Right lobe of liver (tissue), 4 donors: ENCODE data around the gene LRCH3.

Experiments used
- CTCF ChIP-seq, 4 donors: fragments of 200-600 bp in 3 of 4; fragments of 450-650 bp in 1 of 4; IDR thresholded peaks; one replicate each; pipeline versions ENCODE4 v1.5.1 to v1.8.0; 2016 to 2022; ENCODE audit warnings: antibody characterized with exemption in 4 of 4, mild to moderate bottlenecking in 2 of 4
- POLR2A ChIP-seq: fragments of 450-650 bp; IDR thresholded peaks from one replicate; pipeline ENCODE4 v1.6.1; 2017; ENCODE audit warnings: antibody characterized with exemption, mild to moderate bottlenecking
- donor health status: DM: no; HTN: no; CAD: no.
- donor health status: DM: no; HTN: no; CAD: no.
- donor health status: DM: no; HTN: yes; CAD: no.

GRCh38 chr3:197782230-197782629, 8.8 kb upstream of the LRCH3 start:
- TF ChIP-seq CTCF (IDR thresholded peaks at IDR 0.05) (no peak), POLR2A (no peak)
